ENCODE results near the gene NFIC.

NFIC gene

GRCh38 chr19:3359919-3360420, 6.4 kb upstream of the NFIC start:
- DNase-seq, result peak in 1 of 2 donors; percentile 23

DNA sequence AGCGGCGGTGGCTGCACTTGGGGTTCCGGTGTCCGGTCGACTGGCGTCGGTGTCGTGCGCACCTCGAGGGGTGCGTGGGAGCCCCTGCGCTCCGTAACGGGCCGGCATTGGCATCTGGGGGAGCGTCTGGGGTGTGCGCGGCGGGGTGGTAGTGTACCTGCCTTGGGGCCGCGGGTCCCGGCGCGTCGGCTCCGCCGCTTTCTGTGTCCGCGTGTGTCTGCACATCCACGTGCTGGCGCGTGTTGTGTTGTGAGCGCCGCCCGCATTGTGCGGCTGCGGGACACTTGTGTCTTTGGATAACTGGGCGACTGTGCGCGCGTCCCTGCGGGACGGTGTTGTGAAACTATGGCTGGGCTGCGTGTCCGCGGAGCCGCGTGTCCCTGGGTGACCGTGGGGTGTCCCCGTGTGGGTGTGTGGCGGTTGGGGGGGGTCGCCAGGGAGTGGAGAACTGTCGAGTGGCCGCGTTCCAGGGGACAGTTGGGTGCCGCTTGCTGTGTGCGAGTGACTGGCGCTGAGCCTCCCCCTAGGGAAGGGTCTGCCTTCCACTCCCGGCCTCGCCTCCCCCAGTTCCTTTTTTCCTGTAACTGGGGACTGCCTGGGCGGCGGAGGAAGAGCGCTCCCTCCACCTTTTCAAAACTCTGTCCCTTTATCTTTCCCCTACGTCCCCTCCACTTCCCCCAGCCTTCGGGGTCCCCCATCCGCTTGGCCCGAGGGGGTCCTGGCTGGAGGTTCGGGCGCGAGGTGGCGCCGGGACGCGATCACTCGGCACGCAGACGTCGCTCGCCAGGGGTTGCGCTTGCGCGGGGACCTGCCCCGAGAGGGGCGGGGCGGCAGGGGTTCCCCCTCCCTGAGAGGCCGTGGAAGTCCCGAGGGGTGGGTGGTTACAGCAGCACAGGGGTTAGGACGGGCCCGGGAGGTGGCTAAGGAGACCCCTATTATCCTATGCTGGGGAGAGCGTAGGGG, 5.7 kb upstream of the NFIC start:
- DNase-seq, result peak; percentile 69 to 70

DNA sequence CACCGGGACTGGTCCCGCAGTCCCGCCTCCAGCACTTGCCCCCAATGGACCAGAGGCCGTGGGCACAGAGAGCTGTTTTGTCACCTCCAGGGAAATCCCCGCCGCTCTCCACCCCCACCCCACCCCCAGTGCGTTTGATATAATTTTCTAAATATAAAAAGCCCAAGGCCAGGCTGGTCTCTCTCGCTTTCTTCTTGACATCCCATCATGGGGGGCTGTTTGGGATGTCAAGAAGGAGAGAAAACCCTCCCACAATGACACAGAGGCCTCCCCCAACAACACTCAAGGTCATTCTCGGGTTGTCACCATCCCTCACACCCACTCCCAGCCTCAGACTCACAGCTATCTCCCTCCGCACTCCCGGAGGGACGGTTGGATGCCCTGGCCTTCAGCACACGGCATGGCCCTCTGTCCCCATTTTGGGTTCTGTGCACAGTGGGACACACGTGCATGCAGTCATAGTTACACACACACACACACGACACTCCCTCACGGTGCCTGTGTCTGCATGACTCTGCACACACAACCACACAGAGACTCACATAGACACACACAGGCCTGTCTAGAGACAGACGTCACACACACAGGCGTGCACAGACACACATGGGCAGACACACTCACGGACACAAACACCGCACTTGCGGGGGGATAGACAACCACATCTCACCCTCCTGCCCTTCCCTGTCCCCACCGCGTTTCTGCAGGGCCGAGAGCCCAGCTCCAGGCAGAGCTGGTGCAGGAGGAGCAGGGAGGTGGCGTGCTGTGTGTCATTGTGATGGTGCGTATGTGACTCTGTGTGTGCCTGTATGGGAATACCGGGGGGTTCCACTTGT, 4.8 kb upstream of the NFIC start:
- no peak for DNase-seq

DNA sequence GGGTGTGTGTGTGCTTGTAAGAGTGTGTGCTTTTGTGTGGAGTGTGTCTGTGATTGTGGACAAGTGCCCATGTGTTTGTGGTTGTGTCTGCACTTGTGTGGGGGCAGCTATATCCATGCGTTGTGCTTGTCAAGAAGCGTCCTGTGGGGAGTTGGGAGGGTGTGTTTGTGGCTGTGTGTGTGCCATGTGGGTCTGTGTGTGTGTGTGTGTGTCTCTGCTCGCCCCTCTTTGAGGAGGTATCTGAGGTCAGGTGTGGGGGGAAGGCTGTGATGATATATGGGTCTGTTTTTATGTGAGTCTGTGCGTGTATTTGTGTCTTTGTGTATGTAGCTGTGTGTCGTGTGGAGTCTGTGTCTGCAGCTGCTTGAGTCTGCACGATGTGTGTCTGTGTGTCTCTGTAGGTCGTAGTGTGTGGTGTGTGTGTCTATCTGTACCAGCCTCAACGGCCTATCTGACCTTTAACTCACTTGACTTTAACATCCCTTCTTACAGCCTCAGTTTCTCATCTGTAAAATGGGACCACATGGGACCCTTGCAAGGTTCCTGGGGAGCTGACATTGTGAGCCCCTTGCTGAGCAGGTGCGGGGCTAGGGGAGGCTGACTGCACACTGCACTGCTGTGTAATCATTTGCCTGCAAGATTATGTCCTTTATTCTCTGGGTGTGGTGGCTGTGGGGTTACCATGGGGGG, 4.0 kb upstream of the NFIC start:
- no peak for DNase-seq

DNA sequence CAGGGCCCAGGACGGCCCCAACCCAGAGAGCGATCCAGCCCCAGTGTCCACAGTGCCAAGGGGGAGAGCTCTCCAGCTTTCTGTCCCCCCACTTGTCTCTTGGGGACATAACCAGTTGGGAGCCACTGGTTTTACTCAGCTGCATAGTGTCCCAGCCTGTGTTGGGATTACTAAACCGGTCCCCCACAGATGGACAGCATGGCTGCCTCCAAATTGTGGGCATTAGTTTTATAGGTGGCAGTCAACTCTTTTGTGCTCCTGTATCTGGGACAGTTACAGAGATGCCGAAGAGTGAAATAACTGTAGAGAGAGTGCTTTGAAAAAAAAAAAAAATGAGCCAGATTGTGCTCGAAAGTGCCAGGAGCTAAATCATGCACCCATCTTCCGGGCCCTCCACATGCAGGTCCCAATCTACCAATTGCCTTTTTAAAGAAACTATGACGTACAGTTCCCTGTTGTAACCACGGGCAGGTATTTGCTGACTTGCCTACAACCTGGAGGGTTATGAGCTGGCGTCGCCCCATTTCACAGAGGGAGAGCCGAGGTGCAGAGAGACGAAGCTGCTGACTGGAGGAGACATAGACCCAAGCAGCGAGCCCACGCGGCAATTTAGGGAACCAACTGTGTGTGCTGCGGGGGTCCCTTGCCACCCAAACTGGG, 2.4 kb upstream of the NFIC start:
- no peak for DNase-seq

GRCh38 chr19:3364501-3364858, 1.9 kb upstream of the NFIC start:
- DNase-seq, result no peak

DNA sequence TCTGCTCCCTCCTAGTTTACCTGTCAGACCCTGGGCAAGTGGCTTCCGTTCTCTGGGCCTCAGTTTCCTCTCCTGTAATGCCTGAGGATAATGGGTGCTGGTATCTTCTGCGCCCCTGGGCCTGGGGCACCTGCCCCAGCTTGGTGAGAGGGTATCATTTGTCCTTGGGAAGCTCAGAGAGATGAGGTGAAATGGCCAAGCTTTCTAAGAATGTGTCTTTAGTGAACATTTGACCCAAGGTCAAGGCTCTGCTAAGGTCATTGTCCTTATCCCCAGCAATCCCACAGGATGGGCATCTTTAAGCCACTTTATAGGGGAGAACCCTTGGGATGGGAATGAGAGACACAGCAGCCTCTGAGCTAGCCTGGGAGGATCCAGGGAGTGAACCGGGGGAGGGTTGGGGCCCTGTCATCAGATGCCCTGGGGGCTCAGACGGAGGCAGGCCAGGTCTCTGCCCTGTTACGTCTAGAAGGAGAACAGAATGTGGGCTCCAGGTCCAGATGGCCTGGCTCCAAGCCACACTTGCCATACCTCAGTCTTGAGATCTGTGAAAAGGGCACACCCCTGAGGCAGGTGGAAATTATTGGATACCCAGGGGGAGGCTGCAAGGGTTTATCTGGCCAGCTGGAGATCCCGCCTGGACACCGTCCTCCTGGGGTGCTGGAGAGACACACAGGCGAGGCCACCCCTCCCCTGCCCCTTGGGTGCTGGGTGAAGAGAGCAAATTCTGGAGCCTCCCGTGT, 1.1 kb upstream of the NFIC start:
- no peak for DNase-seq

DNA sequence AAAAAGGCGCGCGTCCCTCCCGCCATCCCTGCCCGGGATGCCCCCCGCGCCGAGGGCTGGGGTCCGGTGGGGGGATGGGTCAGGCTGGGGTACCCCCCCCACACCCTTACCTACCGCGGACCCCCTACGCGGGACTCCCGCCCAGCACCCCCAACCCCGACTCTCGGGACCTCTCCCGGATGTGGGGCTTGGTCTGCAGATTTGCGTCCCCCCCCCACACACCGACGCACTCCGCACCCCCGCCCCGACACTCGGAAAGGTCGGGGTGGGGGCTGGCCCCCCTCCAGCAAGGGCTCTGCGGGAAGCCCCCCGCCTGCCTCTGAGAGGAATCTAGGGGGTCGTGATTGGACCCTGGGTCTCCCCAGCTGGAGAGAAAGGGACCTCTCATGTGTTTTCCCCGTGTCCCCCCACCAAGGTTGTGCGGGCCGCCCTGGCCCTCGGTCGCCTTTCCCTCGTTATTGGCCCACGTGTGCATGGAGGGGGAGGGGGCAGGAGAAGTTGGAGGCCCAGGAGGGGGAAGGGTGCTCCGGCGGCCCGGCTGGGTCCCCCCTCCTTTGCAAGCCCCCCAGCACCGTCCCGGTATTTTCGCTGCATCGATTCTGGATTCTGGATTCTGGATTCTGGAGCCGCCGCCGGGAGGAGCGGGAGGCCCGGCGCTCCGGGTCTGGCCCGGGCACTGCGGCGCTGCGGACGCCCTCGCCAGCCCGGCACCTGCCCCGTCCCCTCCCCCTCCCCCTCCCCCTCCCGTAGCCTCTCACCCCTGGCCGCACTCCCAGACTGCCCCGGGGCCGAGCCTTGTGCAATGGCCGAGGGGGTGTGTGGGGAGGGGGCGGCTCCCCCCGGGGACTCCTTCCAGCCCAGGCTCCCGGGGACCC, 607 bp downstream of the NFIC start:
- no peak for DNase-seq

DNA sequence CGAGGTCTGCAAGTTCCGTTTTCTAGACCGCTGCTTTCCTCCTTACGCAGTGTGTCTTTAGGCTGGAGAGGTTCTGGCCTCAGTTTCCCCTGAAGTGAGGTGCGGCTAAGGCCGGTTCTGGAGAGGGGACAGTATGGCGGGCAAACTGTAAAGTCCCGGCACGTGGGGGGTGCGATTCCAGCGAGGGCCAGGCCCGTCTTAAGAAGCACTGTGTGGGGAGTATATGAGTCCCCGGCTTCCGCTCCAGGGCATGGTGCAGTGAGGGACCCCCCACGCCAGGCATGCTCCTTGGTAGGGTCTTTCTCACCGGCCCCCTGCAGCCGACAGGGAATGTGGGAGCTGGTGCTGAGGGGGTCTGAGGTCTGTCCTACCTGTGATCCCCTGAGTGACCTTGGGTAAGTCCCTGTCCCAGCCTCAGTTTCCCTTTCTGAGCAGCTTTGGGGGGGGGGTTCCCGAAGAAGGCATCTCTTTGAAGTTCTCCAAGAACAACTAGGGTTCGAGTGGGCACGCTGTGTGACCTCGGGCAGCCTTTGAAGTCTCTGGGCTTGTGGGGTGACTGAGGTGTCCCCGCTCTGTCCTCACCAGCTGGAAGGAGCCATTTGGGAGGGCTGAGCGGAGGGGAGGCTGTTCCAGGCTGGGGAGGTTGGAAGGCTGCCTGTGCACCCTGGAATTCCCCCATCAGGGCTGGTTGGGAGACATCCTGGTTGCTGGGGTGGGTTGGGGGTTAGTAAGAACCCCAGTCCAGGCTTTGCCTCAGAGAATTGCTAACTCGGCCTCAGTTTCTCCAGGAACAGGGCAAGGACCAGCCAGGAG, 1.5 kb downstream of the NFIC start:
- no peak for DNase-seq

- no peak for DNase-seq
Observed at GRCh38 chr19:3368441-3368795, 2.0 kb downstream of the NFIC start.

DNA sequence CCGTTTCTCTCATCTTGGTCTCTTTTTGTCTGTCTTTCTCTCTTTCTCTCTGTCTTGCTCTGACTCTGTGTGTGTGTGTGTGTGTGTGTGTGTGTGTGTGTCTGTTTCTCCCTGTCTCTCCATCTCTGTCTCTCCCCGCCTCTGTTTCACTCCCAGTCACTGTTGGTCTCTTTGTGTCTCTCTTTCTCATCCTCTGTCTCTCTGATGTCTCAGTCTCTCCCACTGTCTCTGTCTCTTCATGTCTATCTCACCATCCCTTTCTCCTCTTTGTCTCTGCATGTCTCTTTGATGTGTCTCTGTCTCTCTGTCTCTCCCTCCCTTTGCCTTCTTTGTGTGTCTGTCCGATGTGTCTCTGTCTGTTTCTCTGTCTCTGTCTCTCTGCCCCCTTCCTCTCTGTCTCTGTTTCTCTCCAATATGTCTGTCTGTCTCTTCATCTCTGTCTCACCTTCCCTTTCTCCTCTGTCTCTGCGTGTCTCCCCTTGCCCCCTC, 2.5 kb downstream of the NFIC start:
- no peak for DNase-seq

GRCh38 chr19:3369337-3370213, 3.2 kb downstream of the NFIC start:
- no peak for DNase-seq

DNA sequence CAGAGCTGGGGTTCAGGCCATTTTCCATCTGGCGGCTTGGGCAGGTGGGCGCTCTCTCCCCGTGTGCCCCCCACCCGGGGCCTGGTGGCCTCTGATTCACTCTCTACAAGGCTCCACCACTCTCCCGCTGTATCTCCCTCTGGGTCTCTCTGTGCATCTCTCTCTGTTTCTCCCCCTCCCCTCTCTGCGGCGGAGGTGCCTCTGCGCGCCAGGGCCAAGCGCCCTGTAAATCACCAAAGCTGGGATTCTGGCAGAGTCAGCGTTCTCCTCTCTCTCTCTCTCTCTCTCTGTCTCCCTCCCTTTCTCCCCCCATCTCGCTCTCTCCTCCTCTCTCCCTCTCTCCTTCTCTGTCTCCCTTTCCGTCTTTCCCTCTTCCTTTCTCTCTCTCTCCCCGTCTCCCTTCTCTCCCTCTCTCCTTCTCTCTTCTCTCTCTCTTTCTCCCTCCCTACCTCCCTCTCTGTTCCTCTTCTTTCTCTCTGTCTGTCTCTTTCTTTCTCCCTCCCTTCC, 3.9 kb downstream of the NFIC start:
- DNase-seq, result no peak

DNA sequence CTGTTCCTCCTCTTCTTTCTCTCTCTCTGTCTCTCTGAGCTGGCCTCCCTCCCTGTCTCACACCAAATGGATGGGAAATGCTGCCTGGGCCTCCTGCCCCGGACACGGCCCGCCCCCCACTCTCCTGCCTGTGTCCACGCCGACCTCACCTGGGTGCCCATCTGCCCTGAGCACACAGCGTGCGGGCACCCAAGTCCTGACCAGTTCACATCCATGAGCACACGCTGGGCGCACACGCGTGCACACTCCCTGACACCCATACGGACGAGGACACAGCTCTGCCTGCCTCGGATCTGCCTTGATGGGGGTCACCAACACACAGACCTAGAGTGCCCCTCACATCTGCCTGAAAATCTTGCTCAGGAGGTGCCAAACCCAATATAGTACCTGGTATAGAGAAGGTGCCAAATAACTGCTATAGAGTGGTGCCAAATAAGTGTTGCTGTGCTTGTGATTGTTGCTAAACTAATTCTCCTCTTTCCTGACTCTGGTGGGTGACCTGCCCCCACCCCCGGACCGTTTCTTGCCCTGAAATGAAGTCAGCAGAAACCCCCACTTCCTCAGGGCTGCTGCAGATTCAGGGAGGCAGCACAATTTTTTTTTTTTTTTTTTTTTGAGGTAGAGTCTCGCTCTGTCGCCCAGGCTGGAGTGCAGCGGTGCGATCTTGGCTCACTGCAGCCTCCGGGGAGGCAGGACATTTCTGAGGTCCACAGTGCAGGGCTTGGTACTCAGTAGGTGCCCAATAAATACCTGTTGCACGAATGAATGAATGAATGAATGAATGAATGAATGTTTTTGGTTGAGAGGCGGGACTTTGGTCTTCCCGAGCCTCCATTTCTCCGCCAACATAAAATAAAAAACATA, 4.6 kb downstream of the NFIC start:
- DNase-seq, result no peak

DNA sequence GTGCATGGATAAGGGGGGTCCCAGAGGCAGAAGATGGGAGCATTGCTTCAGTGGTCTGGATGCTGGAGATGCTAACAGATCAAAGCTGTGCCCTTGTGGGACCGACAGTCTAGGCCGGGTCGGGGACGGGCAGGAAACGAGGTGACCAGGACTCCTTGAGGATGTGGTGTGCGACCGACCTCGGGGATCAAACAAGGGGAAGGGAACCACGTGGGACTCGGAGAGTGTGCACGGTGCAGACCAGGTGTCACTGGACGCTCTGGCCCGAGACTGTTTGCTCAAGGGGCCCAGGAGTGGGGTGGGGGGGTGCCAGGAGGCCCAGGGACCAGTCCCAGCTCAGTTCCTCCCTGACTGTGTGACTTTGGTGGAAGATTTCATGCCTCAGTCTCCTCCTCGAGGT, 6.0 kb downstream of the NFIC start:
- DNase-seq, result no peak

GRCh38 chr19:3373971-3374368, 7.6 kb downstream of the NFIC start:
- DNase-seq, result no peak

GRCh38 chr19:3374369-3375112, 8.2 kb downstream of the NFIC start:
- DNase-seq, result no peak
